ENCODE measurements around the gene CD3D.

Gene CD3D

DNA sequence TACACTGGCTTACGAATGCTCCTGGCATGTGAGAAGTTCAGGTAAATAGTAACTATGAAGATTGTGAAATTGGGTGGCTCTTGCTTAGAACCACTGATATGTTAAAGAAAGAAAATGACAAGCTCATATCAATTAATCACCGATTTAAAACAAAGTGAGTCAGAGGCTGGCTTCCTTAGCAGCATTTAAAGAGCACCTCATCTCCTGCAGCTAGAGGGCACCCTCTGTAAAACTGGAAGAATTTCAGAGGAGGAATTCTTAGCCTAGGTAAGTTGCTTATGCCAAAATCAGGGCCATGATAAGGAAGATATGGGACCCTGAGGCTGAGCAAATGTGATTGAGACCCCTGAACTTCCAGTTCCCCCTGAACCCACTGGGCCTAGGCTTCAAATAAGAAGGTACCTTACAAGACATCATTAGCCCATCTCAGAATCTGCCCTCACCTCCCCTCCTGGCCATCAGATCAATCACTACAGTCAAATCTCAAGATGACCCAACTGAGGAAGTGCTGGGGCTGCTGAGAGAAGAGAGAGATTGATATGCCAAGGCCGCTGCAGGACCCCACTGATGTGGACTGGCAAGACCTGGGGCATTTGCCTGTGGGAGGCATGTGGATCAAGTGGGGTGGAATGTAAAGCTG, 46.6 kb downstream of the CD3D start:
- Histone ChIP-seq H3K9me3 (ENCODE audit: insufficient read depth, low read depth, low read length) (peaks cover 2% of the 10 kb centered on the region), H3K14ac (ENCODE audit: low read length) (no peak overlapping the region), H3K27ac (ENCODE audit: low read depth, low read length) (no peak overlapping the region), H4K91ac (ENCODE audit: low read depth, low read length) (no peak overlapping the region), H4K8ac (ENCODE audit: low read depth, low read length) (no peak overlapping the region), H3K79me1 (ENCODE audit: low read length) (no peaks in the 10 kb centered on the region), H3K23ac (ENCODE audit: low read length) (no peak overlapping the region), H2AK5ac (ENCODE audit: low read length) (no peak overlapping the region), H3K79me2 (ENCODE audit: control insufficient read depth, insufficient read depth, low read length, poor library complexity) (no peaks in the 10 kb centered on the region), H2AFZ (ENCODE audit: insufficient read depth, low read length, poor library complexity) (no peak overlapping the region), H2BK5ac (ENCODE audit: low read depth, low read length, poor library complexity) (no peak overlapping the region), H2BK120ac (ENCODE audit: insufficient read depth, low read length, poor library complexity) (no peak overlapping the region), H3K9ac (ENCODE audit: low read length) (no peak overlapping the region), H3K4ac (ENCODE audit: low read depth, low read length) (no peak overlapping the region), H4K12ac (ENCODE audit: low read depth, low read length) (no peak overlapping the region), H3K27me3 (ENCODE audit: insufficient read depth, low read length) (no peaks in the 10 kb centered on the region), H3K4me2 (ENCODE audit: low read length) (no peak overlapping the region), H3K4me3 (ENCODE audit: low read depth, low read length) (no peak overlapping the region), H2BK12ac (ENCODE audit: low read length) (no peak overlapping the region), H3K18ac (ENCODE audit: low read length) (no peak overlapping the region), H3K4me1 (ENCODE audit: control insufficient read depth in 1 of 2, insufficient read depth in 2 of 2, low read length in 2 of 2) (no peaks in the 10 kb centered on the region), H3K36me3 (ENCODE audit: control insufficient read depth in 1 of 2, insufficient read depth in 2 of 2, low read length in 2 of 2) (no peaks in the 10 kb centered on the region)
- WGBS (ENCODE audit: extremely low coverage, insufficient coverage, insufficient read length) = no CpG with 5 or more reads among the region's 3 CpGs
- DNase-seq = peak in 1 of 2 donors; percentile 37

GRCh38 chr11:118295199-118295598, 47.3 kb downstream of the CD3D start:
- Histone ChIP-seq H3K79me1 (ENCODE audit: low read length) (no peaks in the 10 kb centered on the region), H3K4me3 (ENCODE audit: low read depth, low read length) (no peak overlapping the region), H2BK5ac (ENCODE audit: low read depth, low read length, poor library complexity) (no peak overlapping the region), H3K9me3 (ENCODE audit: insufficient read depth, low read depth, low read length) (peaks cover 2% of the 10 kb centered on the region), H2AK5ac (ENCODE audit: low read length) (no peak overlapping the region), H2BK12ac (ENCODE audit: low read length) (no peak overlapping the region), H3K23ac (ENCODE audit: low read length) (no peak overlapping the region), H4K12ac (ENCODE audit: low read depth, low read length) (no peak overlapping the region), H3K27me3 (ENCODE audit: insufficient read depth, low read length) (no peaks in the 10 kb centered on the region), H4K8ac (ENCODE audit: low read depth, low read length) (no peak overlapping the region), H3K4me2 (ENCODE audit: low read length) (no peak overlapping the region), H3K36me3 (ENCODE audit: control insufficient read depth in 1 of 2, insufficient read depth in 2 of 2, low read length in 2 of 2) (no peaks in the 10 kb centered on the region), H3K4ac (ENCODE audit: low read depth, low read length) (no peak overlapping the region), H3K4me1 (ENCODE audit: control insufficient read depth in 1 of 2, insufficient read depth in 2 of 2, low read length in 2 of 2) (no peaks in the 10 kb centered on the region), H3K14ac (ENCODE audit: low read length) (no peak overlapping the region), H2AFZ (ENCODE audit: insufficient read depth, low read length, poor library complexity) (no peak overlapping the region), H3K79me2 (ENCODE audit: control insufficient read depth, insufficient read depth, low read length, poor library complexity) (no peaks in the 10 kb centered on the region), H3K27ac (ENCODE audit: low read depth, low read length) (no peak overlapping the region), H4K91ac (ENCODE audit: low read depth, low read length) (no peak overlapping the region), H2BK120ac (ENCODE audit: insufficient read depth, low read length, poor library complexity) (no peak overlapping the region), H3K9ac (ENCODE audit: low read length) (no peak overlapping the region), H3K18ac (ENCODE audit: low read length) (no peak overlapping the region)
- no CpG with 5 or more reads among the region's 5 CpGs for WGBS (ENCODE audit: extremely low coverage, insufficient coverage, insufficient read length)
- DNase-seq = no peak

DNA sequence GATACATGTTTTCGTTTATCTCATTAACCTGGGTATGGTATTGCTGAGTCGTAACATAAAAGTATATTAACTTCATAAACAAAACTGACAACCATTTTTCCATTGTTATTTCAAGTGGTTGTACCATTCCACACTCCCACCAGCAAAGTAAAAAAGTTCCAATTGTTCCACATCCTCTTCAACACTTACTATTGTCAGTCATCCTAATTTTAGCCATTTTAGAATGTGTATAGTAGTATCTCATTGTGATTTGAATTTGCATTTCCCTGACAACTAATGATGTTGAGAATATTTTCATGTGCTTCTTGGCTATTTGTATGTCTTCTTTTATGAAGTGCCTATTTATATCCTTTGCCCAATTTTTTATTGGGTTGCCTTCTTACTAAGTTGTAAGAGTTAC, 48.5 kb downstream of the CD3D start:
- Histone ChIP-seq H3K23ac (ENCODE audit: low read length) (no peak overlapping the region), H3K4me3 (ENCODE audit: low read depth, low read length) (no peak overlapping the region), H3K9me3 (ENCODE audit: insufficient read depth, low read depth, low read length) (peaks cover 2% of the 10 kb centered on the region), H3K4ac (ENCODE audit: low read depth, low read length) (no peak overlapping the region), H3K27me3 (ENCODE audit: insufficient read depth, low read length) (no peaks in the 10 kb centered on the region), H2BK5ac (ENCODE audit: low read depth, low read length, poor library complexity) (no peak overlapping the region), H2AFZ (ENCODE audit: insufficient read depth, low read length, poor library complexity) (no peak overlapping the region), H2BK12ac (ENCODE audit: low read length) (no peak overlapping the region), H3K79me1 (ENCODE audit: low read length) (no peaks in the 10 kb centered on the region), H3K18ac (ENCODE audit: low read length) (no peak overlapping the region), H3K4me1 (ENCODE audit: control insufficient read depth in 1 of 2, insufficient read depth in 2 of 2, low read length in 2 of 2) (no peaks in the 10 kb centered on the region), H3K79me2 (ENCODE audit: control insufficient read depth, insufficient read depth, low read length, poor library complexity) (no peaks in the 10 kb centered on the region), H3K9ac (ENCODE audit: low read length) (no peak overlapping the region), H4K91ac (ENCODE audit: low read depth, low read length) (no peak overlapping the region), H2BK120ac (ENCODE audit: insufficient read depth, low read length, poor library complexity) (no peak overlapping the region), H4K8ac (ENCODE audit: low read depth, low read length) (no peak overlapping the region), H4K12ac (ENCODE audit: low read depth, low read length) (no peak overlapping the region), H2AK5ac (ENCODE audit: low read length) (no peak overlapping the region), H3K36me3 (ENCODE audit: control insufficient read depth in 1 of 2, insufficient read depth in 2 of 2, low read length in 2 of 2) (no peaks in the 10 kb centered on the region), H3K4me2 (ENCODE audit: low read length) (no peak overlapping the region), H3K14ac (ENCODE audit: low read length) (no peak overlapping the region), H3K27ac (ENCODE audit: low read depth, low read length) (no peak overlapping the region)
- no CpG with 5 or more reads among the region's 2 CpGs for WGBS (ENCODE audit: extremely low coverage, insufficient coverage, insufficient read length)
- no peak for DNase-seq

DNA sequence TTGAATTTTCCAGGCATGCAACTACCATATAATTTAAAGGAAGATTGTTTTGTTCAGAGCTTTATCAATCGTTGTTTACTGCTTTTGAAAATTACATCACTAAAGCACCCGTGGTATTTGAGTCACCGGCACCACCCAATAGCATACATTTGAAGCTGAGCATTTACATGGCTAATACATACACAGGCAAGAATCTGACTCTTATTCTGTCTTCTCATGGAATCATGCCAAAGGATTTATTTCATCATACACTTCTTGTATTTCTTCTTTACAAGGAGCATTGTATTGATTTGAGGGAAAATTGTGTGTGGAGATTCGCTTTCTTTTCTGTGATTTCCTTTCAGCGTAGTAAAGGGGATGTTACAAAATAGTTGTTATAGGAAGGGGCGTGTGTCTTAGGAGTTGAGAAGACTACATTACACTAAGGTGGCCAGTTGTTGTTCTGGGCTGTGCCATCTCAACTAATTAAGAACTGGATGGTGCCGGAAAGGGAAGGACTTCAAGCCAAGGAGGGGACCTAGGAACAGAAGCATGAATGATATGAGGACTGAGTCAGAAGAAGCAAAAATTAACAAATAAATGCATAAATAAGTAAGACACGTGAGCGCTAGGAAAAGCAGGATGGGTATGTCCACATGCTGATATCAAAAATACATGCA, 50.9 kb downstream of the CD3D start:
- no peaks in the 10 kb centered on the region for H3K79me1 ChIP-seq (ENCODE audit: low read length)
- no CpG with 5 or more reads among the region's 9 CpGs for WGBS (ENCODE audit: extremely low coverage, insufficient coverage, insufficient read length)

More for the DNA sequence above, 50.9 kb downstream of the CD3D start:
- H3K23ac ChIP-seq (ENCODE audit: low read length) = no peak overlapping the region
- no peak overlapping the region for H4K8ac ChIP-seq (ENCODE audit: low read depth, low read length)
- H3K14ac ChIP-seq (ENCODE audit: low read length) = no peak overlapping the region
- H3K4me2 ChIP-seq (ENCODE audit: low read length) = no peak overlapping the region
- H2AK5ac ChIP-seq (ENCODE audit: low read length) = no peak overlapping the region
- H2BK12ac ChIP-seq (ENCODE audit: low read length) = no peak overlapping the region
- H3K36me3 ChIP-seq (ENCODE audit: control insufficient read depth in 1 of 2, insufficient read depth in 2 of 2, low read length in 2 of 2) = no peaks in the 10 kb centered on the region
- H3K9ac ChIP-seq (ENCODE audit: low read length) = no peak overlapping the region
- no peak overlapping the region for H3K4ac ChIP-seq (ENCODE audit: low read depth, low read length)
- no peak overlapping the region for H3K18ac ChIP-seq (ENCODE audit: low read length)
- no peaks in the 10 kb centered on the region for H3K4me1 ChIP-seq (ENCODE audit: control insufficient read depth in 1 of 2, insufficient read depth in 2 of 2, low read length in 2 of 2)
- H3K79me2 ChIP-seq (ENCODE audit: control insufficient read depth, insufficient read depth, low read length, poor library complexity) = no peaks in the 10 kb centered on the region
- no peak overlapping the region for H3K27ac ChIP-seq (ENCODE audit: low read depth, low read length)
- H3K9me3 ChIP-seq (ENCODE audit: insufficient read depth, low read depth, low read length) = peaks cover 2% of the 10 kb centered on the region
- no peak overlapping the region for H3K4me3 ChIP-seq (ENCODE audit: low read depth, low read length)
- no peak overlapping the region for H2BK120ac ChIP-seq (ENCODE audit: insufficient read depth, low read length, poor library complexity)
- no peak overlapping the region for H4K12ac ChIP-seq (ENCODE audit: low read depth, low read length)
- H2BK5ac ChIP-seq (ENCODE audit: low read depth, low read length, poor library complexity) = no peak overlapping the region
- H4K91ac ChIP-seq (ENCODE audit: low read depth, low read length) = no peak overlapping the region
- no peaks in the 10 kb centered on the region for H3K27me3 ChIP-seq (ENCODE audit: insufficient read depth, low read length)
- peak; percentile 3 to 26 for DNase-seq
- H2AFZ ChIP-seq (ENCODE audit: insufficient read depth, low read length, poor library complexity) = no peak overlapping the region

All from trophoblast cell (in vitro differentiated cells and primary cell).